Ureter (tissue), 1 donor: ENCODE measurements around the gene RRM2. TPM values are rescaled to one million over a fixed set of nuclear protein-coding genes. Genes with fewer than 3 reads are reported as not detected.
"Not testable (repeated sequence)": the region's sequence is repeated elsewhere in the genome, so short reads cannot be mapped to it uniquely, and the experiment has no call there.

Source experiments
- DNase-seq: peaks from one replicate; pipeline ENCODE4 v3.0.0-alpha.2; 2020; ENCODE audit warnings: low spot score
- total RNA-seq: library from RNA; stranded (reverse); gene quantifications from one replicate; pipeline ENCODE4 v1.2.4, GENCODE V29; 2023
- donor health status: DM: yes; HTN: yes; CAD: no.

RRM2 gene
- total RNA-seq, 1 donor from 2014 or later = 2.2 TPM

GRCh38 chr2:10091182-10091888, 31.2 kb upstream of the RRM2 start:
- DNase-seq = peak; percentile 57

GRCh38 chr2:10091889-10092244, 30.7 kb upstream of the RRM2 start:
- not testable (repeated sequence) for DNase-seq

- DNase-seq = no peak
These were observed 28.2 kb upstream of the RRM2 start for GRCh38 chr2:10094271-10094814.

- no peak for DNase-seq
These were observed 27.4 kb upstream of the RRM2 start for GRCh38 chr2:10095175-10095574.

- no peak for DNase-seq
These were observed 25.9 kb upstream of the RRM2 start for GRCh38 chr2:10096641-10097040.

GRCh38 chr2:10097352-10098148, 25.0 kb upstream of the RRM2 start:
- DNase-seq = no peak

GRCh38 chr2:10101491-10101890, 21.0 kb upstream of the RRM2 start:
- no peak for DNase-seq

GRCh38 chr2:10103179-10103578, 19.4 kb upstream of the RRM2 start:
- DNase-seq = no peak

- DNase-seq = not testable (repeated sequence)
These were observed 17.6 kb upstream of the RRM2 start for GRCh38 chr2:10104906-10105305.

GRCh38 chr2:10109311-10109710, 13.2 kb upstream of the RRM2 start:
- no peak for DNase-seq

GRCh38 chr2:10119027-10119325, 3.6 kb upstream of the RRM2 start:
- no peak for DNase-seq

GRCh38 chr2:10119601-10120157, 2.9 kb upstream of the RRM2 start:
- DNase-seq = no peak

GRCh38 chr2:10120158-10120876, 2.2 kb upstream of the RRM2 start:
- DNase-seq = peak; percentile 94

- no peak for DNase-seq
These were observed 1.5 kb upstream of the RRM2 start for GRCh38 chr2:10120877-10121574.

GRCh38 chr2:10123281-10123680, 742 bp downstream of the RRM2 start:
- DNase-seq = no peak

GRCh38 chr2:10124538-10125045, 2.1 kb downstream of the RRM2 start:
- no peak for DNase-seq

GRCh38 chr2:10125842-10126631, 3.5 kb downstream of the RRM2 start:
- no peak for DNase-seq

GRCh38 chr2:10126632-10127026, 4.1 kb downstream of the RRM2 start:
- DNase-seq = no peak

- no peak for DNase-seq
These were observed 5.9 kb downstream of the RRM2 start for GRCh38 chr2:10128420-10128819.

GRCh38 chr2:10129490-10129889, 7.0 kb downstream of the RRM2 start:
- no peak for DNase-seq
